Measurements from ENCODE around the gene CPLX4.

DNA sequence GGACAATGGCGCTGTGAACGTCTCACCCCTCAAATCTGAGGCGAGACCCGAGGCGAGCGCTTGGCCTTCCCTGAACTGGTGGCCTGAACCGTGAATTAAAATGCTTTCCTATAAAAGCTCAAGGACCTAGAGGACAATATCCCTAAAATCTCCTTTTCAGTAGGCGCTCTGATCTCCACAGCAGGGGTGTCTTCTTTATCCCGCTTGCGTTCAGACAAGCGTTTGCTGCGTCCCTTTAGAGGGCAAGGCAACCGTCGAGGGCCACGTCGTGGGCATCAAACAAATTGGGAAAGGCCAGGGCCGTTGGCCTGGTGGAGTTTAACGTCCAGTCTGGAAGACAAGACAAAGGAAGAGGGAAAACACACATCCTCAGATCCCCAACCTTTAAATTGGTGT lies 43.9 kb downstream of the CPLX4 start:
- TF ChIP-seq, protein P1, sequence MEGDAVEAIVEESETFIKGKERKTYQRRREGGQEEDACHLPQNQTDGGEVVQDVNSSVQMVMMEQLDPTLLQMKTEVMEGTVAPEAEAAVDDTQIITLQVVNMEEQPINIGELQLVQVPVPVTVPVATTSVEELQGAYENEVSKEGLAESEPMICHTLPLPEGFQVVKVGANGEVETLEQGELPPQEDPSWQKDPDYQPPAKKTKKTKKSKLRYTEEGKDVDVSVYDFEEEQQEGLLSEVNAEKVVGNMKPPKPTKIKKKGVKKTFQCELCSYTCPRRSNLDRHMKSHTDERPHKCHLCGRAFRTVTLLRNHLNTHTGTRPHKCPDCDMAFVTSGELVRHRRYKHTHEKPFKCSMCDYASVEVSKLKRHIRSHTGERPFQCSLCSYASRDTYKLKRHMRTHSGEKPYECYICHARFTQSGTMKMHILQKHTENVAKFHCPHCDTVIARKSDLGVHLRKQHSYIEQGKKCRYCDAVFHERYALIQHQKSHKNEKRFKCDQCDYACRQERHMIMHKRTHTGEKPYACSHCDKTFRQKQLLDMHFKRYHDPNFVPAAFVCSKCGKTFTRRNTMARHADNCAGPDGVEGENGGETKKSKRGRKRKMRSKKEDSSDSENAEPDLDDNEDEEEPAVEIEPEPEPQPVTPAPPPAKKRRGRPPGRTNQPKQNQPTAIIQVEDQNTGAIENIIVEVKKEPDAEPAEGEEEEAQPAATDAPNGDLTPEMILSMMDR (IDR thresholded peaks at IDR 0.05): no peak
- no peak for TF ChIP-seq EZH2 (IDR thresholded peaks at IDR 0.05; ENCODE audit: borderline replicate concordance, insufficient read depth, low read depth, low read length, poor library complexity, severe bottlenecking)

Measured in B cell (primary cell).